HG03521 (cell line): Measurements from ENCODE around the gene TMEM184A.
"Not testable (repeated sequence)": the region's sequence is repeated elsewhere in the genome, so short reads cannot be mapped to it uniquely, and the experiment has no call there.

Source experiments
- ATAC-seq: cut with Tn5 transposase; IDR thresholded peaks from one replicate; pipeline ENCODE4 v1.9.1; 2021; ENCODE audit warnings: mild to moderate bottlenecking, moderate library complexity; ENCODE audit not compliant: unreplicated experiment

Gene TMEM184A

GRCh38 chr7:1529383-1530116 lies 26.5 kb downstream of the TMEM184A start:
- ATAC-seq, result no peak

DNA sequence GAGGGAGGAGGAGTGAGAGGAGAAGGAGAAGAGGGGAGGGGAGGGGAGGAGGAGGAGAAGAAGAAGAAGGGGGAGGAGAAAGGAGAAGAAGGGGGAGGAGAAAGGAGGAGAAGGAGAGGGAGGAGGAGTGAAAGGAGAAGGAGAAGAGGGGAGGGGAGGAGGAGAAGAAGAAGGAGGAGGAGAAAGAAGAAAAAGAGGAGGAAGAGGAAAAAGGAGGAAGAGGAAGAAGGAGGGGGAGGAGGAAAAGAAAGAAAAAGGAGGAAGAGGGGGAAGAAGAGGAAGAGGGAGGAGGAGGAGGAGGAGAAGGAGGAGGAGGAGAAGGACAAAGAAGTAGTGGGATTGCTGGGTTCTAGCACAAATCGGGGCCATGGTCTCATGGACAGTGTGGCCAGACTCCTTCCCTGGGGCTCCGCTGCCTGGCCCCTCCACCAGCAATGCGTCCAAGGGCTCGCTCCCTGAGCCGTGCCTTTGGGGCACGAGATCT lies 29.7 kb downstream of the TMEM184A start:
- no peak for ATAC-seq

DNA sequence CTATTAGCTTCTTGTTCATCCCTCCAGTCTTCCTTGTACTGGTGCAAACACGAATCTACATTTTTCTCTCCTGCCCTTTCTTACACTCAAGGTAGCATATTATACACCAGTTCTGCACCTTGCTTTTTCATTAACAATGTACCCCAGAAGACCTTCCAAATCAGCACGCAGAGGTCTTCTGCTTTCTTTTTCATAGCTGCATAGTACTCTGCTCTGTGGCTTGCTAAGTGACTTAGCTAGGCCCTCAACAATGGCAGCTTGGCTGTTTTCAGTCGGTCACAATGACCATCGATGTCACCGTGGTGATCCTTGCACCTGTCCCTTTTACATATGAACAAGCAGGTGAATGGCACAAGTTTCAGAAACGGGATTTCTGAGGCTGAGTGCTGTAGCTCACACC lies 30.6 kb downstream of the TMEM184A start:
- no peak for ATAC-seq

DNA sequence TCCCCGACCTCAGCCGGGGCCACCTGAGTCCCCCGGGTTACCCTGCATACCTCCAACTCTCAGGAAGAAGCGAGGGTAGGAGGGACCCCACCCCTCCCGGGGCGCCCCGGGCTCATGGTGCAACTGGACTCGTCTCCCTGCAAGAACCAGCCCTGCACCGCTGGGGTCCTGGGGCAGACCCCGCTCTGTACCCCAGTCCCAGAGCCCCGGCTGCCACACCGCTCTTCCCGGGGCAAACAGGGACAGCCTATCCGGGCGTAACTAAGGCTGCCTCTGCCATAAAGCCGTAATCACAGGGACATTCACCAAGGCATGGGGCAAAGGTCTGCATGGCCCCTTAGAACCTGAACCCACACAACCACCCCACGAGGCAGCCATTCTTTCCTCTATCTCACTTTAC lies 32.2 kb downstream of the TMEM184A start:
- ATAC-seq, result no peak

DNA sequence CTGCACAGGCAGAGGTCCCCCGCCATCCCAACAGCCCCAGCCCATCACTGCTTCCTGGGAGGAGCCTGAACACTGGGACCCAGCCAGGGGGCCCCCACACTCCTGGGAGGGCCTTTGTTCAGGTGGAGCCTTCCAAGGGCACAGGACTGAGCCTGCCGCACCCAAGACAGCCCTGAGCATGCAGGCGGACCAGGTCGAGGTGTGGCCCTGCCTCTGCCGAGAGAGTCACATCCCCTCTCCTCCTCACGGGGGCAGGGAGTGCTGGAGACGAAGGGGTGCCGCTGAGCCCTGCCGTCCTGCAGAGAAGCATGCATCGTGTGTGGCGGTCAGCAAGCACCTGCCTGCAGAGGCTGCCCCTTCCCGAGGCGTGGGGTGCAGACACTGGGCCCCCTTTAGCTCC lies 32.8 kb downstream of the TMEM184A start:
- ATAC-seq, result no peak

DNA sequence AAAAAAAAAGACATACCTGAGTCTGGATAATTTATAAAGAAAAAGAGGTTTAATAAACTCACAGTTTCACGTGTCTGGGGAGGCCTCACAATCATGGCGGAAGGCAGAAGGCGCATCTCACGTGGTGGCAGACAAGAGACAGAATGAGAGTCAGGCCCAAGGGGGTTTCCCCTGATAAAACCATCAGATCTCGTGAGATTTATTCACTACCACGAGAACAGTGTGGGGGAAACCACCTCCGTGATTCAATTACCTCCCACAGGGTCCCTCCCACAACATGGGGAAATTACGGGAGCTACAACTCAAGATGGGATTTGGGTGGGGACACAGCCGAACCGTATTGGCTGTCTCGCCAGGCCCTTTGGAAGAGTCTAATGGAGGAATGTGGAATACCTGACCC lies 34.5 kb downstream of the TMEM184A start:
- ATAC-seq, result no peak

GRCh38 chr7:1520539-1521234 lies 35.3 kb downstream of the TMEM184A start:
- no peak for ATAC-seq

- not testable (repeated sequence) for ATAC-seq
Observed at GRCh38 chr7:1519322-1519922, 36.6 kb downstream of the TMEM184A start.

DNA sequence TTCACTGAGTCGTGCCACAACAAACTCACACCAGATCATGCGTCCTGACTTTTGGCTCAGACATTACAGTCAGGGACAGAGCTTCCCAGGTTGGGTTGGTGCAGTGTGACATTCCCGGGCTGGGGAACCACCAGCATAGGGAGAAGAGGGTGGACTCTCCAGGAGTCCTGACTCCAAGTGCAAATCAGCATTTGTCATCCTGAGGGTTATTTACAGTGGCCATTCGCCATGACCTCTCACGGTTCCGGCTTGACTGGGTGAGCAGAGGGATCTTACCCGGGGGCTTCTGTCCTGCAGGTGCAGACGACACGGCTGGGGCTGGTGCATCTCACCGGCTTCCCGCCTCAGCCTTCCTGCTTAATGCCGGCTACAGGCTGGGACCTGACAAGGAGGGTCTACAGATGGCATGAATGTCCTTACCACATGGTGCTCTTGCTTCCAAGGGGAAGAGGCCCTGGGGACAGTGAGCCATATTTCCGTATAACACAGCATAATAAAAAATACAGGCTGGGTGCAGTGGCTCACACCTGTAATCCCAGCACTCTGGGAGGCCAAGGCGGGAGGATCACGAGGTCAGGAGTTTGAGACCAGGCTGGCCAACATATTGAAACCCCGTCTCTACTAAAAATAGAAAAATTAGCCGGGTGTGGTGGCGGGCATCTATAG lies 39.3 kb downstream of the TMEM184A start:
- no peak for ATAC-seq

DNA sequence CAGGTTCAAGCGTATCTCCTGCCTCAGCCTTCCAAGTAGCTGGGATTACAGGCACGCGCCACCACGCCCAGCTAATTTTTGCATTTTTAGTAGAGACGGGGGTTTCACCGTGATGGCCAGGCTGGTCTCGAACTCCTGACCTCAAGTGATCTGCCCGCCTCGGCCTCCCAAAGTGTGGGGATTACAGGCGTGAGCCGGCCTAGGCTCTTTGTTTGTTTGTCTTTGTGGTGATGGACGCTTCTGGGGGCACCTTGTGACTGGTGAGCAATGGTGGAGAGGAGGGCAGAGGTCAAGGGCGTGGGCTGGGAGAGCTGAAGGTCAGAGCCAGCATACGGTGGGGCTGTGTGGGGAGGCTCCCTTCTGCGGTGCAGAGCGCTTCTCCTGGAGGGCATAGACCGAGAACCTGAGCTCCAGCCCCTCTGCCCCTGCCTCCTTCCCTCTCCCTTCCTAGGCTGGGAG lies 40.5 kb downstream of the TMEM184A start:
- not testable (repeated sequence) for ATAC-seq

DNA sequence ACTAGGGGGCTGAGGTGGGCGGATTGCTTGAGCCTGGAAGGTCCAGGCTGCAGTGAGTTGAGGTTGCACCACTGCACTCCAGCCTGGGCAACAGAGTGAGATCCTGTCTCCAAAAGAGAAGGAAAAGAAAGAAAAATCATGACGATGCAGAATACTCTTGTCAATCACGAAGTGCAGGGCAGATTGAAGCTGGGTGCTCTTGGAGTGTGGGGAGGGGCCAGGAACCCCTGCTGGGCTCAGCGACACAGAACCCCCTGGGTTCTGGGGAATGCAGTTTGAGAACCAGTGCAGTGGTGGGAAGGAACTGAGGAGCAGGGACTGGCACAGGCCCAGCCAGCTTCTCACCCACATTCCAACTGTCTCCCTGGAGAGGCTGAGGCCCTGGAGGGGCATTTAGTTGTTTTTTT lies 41.0 kb downstream of the TMEM184A start:
- ATAC-seq, result no peak

GRCh38 chr7:1514407-1514806 lies 41.6 kb downstream of the TMEM184A start:
- ATAC-seq, result no peak

DNA sequence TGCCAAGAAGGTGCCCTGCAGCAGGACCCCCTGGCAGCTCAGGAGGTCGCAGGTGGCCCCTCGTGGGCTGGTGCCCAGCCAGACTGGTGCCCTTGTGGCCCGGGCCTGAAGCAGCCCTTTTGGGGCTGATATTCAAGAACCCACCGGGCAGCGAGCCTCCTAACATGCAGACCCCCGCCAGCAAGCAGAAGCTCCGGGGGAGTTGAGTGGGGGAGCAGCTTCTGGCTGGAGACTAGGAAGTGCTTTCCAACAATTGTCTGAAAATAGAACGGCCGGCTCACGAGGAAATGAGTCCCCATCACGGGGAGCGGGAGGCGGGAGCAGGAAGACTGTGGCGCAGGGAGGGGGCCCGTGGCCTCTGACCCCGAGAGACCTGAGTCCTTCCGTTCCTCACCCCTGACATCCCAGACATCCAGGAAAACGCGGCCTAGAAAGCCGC lies 42.3 kb downstream of the TMEM184A start:
- ATAC-seq, result no peak

GRCh38 chr7:1512781-1513656 lies 43.0 kb downstream of the TMEM184A start:
- ATAC-seq, result peak; percentile 58

DNA sequence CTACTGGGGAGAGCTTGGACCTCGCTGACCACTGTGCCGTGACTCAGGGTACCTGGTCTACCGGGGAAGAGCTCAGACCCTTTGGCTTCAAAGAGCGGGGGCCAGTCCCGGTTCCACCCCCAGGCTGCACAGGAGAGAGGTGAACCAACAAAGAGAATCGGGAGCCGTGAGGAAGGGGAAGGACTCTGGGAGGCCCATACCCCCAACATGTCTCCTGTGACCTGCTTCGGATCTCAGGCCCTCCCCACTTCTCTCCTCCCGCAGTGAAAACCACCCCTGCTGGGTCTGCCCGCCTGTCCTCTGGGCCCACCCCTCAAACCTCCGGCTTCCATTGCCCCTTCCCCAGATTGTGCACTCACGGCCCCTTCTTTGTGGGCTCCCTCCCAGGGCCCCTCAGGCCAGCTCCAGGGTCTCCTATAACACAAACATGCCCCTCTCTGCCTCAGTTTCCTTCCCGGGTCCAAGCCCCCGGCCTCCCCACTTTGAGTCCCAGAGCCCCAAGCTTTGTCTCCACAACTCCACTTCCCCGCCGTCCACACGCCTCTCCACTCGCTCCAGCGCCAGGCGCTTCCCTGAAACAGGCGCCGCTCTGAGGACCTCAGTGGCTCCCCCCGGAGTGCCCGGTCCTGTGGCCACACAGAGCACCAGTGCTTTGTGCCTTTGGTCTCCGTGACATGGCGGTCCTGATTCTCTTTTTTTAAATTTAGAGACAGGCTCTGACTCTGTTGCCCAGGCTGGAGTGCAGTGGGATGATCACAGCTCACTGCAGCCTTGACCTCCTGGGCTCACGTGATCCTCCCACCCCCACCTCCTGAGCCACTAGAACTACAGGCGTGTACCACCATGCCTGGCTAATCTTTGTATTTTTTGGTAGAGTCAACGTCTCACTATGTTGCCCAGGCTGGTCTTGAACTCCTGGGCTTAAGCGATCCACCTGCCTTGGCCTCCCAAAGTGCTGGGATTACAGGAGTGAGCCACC lies 44.3 kb downstream of the TMEM184A start:
- ATAC-seq, result no peak

DNA sequence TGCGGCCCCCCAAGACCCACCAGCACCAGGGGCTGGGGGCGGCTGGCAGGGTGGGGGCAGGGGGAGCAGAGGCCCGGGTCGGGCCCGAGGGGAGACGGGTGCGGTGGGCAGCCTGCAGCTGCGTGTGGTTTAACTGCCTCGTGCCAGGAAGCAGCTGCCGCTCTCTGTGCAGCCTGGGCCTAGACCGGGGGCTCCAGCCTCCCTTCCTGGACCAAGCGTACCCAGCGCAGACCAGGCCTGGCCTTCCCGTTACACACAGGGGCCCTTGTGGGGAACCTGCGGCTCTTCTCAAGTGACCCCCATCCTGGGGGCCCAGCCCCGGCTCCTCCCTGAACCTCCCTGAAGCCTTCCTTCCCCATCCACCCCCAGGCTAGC lies 45.2 kb downstream of the TMEM184A start:
- ATAC-seq, result no peak

DNA sequence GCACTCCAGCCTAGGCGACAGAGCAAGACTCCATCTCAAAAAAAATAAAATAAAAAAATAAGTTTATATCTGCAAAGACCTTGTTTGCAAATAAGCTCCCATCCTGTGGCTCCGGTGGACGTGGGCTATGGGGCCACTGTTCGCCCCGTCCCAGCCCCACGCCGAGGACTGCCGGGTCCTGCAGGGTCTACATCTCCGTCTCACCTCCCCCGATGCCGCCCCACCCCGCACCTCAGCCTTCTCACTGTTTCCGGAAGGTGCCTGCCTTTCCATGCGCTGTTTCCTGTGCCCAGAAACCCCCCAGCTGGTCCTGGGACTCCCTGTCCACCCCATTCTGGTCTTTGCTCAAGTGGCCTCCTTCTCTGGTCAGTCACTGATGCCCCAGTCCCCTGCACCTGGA lies 46.8 kb downstream of the TMEM184A start:
- ATAC-seq, result no peak

DNA sequence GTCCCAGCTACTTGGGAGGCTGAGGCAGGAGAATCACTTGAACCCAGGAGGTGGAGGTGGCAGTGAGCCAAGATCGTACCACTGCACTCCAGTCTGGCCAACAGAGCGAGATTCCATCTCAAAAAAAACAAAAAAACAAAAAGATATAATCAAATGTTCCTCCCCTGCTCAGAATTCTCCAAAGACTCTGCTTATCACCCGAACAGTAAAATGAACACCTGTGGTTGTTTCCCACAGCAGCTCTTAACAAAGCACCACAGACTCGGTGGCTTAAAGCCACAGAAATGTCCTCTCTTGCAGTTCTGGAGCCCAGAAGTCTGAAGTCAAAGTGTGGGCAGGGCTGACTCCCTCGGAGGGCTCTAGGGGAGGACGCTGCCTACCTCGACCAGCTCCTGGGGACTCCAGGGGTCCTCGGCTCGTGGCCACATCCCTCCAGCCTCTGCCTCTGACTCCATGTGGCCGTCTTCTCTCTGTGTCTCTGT lies 47.7 kb downstream of the TMEM184A start:
- ATAC-seq, result no peak
